ENCODE measurements around the gene NDUFA13.

The NDUFA13 gene

DNA sequence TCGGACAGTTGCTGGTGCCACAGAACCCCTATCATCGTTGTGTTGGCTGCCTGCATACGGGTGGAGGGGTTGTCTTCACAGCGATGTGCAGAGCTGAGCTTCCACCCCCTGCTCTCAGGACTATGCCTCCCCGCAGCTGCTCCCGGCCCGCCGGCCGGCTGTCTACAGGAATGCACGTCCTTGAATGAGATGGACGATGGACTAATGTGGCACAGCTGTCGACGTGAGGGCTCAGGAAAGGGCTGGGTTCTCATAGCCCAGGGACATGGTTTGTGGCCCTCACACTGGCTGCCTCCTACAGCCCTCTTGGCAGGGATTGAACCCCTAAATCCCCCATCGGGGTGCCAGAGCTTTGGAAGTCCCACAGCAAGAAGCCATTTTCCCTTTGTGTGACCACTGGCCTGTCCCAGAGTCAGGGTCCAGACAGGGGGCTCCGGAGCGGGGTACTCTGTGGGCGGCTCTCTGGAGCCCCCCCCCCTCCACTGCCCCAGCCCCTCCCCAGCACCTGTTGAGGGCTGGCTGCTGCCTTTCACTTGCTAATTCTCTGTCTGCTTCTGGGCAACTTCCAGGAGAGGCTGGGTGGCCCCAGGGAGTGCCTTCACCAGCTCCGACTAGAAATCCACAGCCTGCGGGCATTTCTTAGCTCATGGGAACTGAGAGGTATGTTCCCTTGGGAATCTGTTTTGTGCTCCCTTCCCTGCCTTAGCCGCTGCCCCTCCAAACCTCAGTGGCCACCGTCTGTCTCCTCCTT is 40.8 kb upstream of the NDUFA13 start:
- TF ChIP-seq, protein P1, sequence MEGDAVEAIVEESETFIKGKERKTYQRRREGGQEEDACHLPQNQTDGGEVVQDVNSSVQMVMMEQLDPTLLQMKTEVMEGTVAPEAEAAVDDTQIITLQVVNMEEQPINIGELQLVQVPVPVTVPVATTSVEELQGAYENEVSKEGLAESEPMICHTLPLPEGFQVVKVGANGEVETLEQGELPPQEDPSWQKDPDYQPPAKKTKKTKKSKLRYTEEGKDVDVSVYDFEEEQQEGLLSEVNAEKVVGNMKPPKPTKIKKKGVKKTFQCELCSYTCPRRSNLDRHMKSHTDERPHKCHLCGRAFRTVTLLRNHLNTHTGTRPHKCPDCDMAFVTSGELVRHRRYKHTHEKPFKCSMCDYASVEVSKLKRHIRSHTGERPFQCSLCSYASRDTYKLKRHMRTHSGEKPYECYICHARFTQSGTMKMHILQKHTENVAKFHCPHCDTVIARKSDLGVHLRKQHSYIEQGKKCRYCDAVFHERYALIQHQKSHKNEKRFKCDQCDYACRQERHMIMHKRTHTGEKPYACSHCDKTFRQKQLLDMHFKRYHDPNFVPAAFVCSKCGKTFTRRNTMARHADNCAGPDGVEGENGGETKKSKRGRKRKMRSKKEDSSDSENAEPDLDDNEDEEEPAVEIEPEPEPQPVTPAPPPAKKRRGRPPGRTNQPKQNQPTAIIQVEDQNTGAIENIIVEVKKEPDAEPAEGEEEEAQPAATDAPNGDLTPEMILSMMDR (IDR thresholded peaks at IDR 0.05) = no peak
- Histone ChIP-seq H3K9me3 (no peaks in the 10 kb centered on the region), H3K4me1 (ENCODE audit: control insufficient read depth in 1 of 2, insufficient read depth in 1 of 2, low read depth in 1 of 2, low read length in 1 of 2) (peaks cover 41 to 59% of the 10 kb centered on the region in 2 experiments), H3K36me3 (peaks cover 17% of the 10 kb centered on the region), H3K27ac (peak overlapping the region; percentile 82), H3K4me3 (ENCODE audit: low read depth in 1 of 2, low read length in 1 of 2) (no peak overlapping the region), H3K27me3 (no peaks in the 10 kb centered on the region)

GRCh38 chr19:19475849-19476828 is 39.9 kb upstream of the NDUFA13 start:
- peak overlapping the region; percentile 82 for H3K27ac ChIP-seq
- H3K36me3 ChIP-seq = peaks cover 17% of the 10 kb centered on the region
- peaks cover 32 to 55% of the 10 kb centered on the region in 2 experiments for H3K4me1 ChIP-seq (ENCODE audit: control insufficient read depth in 1 of 2, insufficient read depth in 1 of 2, low read depth in 1 of 2, low read length in 1 of 2)
- no peak overlapping the region for H3K4me3 ChIP-seq (ENCODE audit: low read depth in 1 of 2, low read length in 1 of 2)
- H3K27me3 ChIP-seq = no peaks in the 10 kb centered on the region
- no peaks in the 10 kb centered on the region for H3K9me3 ChIP-seq
- TF ChIP-seq, protein P1 (IDR thresholded peaks at IDR 0.05) = peak; percentile 31

DNA sequence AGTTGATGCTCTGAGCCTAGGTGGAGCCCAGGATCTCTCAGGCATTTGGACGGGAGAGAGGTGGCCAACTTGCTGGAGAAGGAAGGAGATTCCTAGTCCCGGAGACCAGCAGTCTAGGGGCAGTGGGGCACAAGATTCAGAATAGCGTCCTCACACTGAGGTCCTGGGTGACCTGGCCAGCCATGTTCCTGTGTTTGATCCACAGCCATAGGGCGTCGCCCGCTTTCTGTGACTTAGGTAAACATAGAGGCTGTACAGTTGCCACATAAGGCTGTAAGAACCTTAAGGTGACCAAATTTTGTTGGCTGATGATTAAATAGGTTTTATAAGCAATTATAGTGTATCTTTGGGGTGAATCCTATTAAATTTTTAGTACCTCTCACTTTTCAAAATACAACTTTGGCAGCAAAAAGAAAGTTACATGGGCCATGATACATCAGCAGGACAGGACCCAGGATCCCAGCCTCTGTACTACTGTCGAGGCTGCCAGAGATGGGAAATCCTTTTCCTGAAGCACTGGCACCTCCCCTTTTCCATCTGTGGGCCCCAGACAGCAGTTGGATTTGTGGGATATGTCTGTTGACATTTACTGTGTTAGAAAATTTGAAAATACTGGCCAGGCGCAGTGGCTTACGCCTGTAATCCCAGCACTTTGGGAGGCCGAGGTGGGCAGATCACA is 38.2 kb upstream of the NDUFA13 start:
- Histone ChIP-seq H3K27ac (peak overlapping the region; percentile 82), H3K27me3 (no peaks in the 10 kb centered on the region), H3K4me1 (ENCODE audit: control insufficient read depth in 1 of 2, insufficient read depth in 1 of 2, low read depth in 1 of 2, low read length in 1 of 2) (peaks cover 21 to 42% of the 10 kb centered on the region in 2 experiments), H3K36me3 (peaks cover 25% of the 10 kb centered on the region), H3K9me3 (no peaks in the 10 kb centered on the region), H3K4me3 (ENCODE audit: low read depth in 1 of 2, low read length in 1 of 2) (no peak overlapping the region)
- TF ChIP-seq, protein P1 (IDR thresholded peaks at IDR 0.05) = no peak

DNA sequence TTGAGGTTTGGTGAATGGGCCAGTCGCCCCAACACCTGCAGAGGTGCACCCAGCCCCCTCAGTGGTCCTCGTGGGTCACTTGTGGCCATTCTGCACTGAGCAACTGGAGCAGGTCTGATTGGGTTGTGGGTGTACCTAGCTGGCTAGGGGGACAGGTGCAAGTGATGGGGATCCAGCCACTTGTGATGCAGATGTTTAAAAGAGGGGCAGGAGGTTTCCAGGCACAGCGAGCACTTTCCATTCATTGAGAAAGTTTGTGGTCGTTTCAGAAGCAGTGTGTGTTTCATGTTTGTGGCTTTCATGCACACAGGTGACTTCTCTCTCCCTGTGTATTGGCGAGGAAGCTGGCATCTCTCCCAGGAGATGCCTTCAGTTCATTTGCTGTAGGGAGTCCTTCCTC is 35.3 kb upstream of the NDUFA13 start:
- H3K36me3 ChIP-seq = peaks cover 19% of the 10 kb centered on the region
- H3K27ac ChIP-seq = peak overlapping the region; percentile 44
- no peak overlapping the region for H3K4me3 ChIP-seq (ENCODE audit: low read depth in 1 of 2, low read length in 1 of 2)
- TF ChIP-seq, protein P1 (IDR thresholded peaks at IDR 0.05) = no peak
- peaks cover 25 to 40% of the 10 kb centered on the region in 2 experiments for H3K4me1 ChIP-seq (ENCODE audit: control insufficient read depth in 1 of 2, insufficient read depth in 1 of 2, low read depth in 1 of 2, low read length in 1 of 2)
- no peaks in the 10 kb centered on the region for H3K27me3 ChIP-seq
- H3K9me3 ChIP-seq = no peaks in the 10 kb centered on the region

Data from neutrophil (primary cell).